GDM1 (cell line): Measurements from ENCODE around the gene PHF20.
A peak's percentile ranks its signal among the peaks of the same experiment; 100 is the strongest.
"Not testable (repeated sequence)": the region's sequence is repeated elsewhere in the genome, so short reads cannot be mapped to it uniquely, and the experiment has no call there.

Source experiments
- DNase-seq: peaks from one replicate; lab custom pipeline; 2025; lab: John Stamatoyannopoulos, UW

The PHF20 gene

DNA sequence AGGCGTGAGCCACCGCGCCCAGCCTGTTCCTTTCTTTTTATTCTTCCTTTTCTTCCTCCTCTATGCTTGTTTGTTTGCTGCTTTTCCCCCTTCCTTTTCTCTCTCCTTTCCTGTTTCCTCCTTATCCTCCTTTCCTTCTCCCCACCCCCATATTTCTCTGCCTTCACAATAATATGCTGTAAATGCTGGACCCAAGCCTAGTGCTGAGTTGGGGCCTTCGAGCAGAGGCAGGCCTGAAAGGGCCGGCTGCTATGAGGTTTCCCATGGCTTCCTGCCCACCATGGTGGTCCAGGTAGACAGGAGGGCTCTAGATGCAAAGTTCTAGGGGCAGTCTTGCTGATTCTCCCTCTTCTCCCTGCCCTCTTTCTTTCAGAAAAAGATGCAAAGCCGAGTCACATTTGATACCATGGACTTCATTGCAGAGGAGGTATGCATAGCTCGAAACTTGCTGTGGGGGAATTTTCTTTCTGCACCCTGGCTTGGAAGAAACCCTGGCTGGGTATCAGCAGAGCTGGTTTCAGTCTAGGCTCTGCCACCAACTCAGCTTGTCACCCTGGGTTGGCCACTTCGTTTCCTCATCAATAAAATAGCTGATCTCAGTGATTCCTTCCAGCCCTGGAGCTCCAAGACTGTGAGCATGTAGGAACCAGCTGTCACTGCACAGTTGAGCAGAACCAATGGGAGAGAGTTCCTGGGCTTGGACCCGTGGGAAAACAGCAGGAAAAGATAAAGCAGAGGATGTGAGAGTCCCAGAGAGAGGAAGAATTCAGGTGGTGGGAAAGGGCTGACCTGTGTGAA, 204.0 kb downstream of the PHF20 start:
- DNase-seq: no peak

- no peak for DNase-seq
Observed at GRCh38 chr20:35978041-35978513, 206.3 kb downstream of the PHF20 start.

GRCh38 chr20:35979544-35979943, 207.7 kb downstream of the PHF20 start:
- no peak for DNase-seq

DNA sequence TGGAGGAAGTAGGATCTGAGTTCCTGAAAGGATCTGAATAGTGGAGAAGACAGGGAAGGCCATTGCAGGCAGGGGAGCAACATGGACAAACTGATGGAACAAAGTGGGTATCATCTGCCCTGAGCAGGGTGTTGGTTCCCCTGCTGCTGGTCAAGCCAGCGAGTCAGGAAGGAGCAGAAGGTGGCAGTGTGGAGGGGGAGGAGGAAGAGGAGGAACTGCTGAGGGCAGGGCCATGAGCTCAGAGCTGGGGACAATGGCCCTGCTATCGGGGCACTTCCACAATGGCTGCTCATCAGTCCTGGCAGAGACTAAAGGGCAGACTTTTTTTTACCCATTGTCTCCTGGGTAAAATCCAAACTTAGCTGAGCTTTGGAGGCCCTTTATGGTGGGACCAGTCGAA, 210.2 kb downstream of the PHF20 start:
- no peak for DNase-seq

- DNase-seq: no peak
Observed at GRCh38 chr20:35984382-35984781, 212.6 kb downstream of the PHF20 start.

DNA sequence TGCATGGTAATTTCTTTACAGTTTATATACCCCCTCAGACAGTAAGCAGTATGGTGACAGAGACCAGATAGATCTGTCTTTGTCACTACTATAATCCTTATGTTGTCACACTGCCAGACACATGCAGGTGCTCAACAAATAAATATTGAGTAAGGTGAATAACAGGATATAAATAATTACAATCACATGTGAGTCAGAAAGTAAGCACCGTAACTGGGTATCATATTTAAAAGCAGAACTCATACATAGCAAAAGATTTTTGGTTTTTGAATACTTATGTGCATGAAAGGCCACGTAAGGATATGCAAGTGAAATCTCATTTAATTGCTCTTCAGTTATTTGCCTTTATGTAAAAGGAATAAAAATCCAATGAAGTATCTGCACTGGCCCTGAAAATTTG, 214.0 kb downstream of the PHF20 start:
- DNase-seq: no peak

DNA sequence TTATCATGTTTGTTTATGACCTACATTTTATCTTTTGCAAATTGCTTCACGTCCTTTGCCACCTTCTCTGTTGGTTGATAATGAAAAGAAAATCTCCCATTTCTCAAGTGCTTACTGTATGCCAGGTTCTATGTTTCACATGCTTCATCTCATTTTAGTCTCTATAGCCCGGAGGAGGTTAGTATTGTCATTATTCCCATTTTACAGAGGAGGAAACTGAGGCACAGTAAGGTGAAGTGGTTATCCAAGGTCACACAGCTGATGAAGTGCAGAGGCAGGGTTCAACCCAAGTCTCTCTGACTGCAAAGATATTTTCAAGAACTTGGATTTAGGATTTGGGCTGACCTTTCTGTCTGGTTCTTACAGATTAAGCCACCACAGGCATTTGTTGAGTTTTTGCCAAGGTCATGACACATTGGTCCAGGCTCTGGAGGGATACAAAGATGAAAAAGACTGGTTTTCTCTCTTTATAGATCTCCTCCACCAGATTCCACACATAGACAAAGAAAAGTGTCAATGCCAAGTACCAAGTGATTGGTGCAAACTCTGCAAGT, 217.2 kb downstream of the PHF20 start:
- no peak for DNase-seq

GRCh38 chr20:35991142-35991771, 219.4 kb downstream of the PHF20 start:
- DNase-seq: no peak

- peak; percentile 15 for DNase-seq
Observed at GRCh38 chr20:35992713-35993335, 221.0 kb downstream of the PHF20 start.

DNA sequence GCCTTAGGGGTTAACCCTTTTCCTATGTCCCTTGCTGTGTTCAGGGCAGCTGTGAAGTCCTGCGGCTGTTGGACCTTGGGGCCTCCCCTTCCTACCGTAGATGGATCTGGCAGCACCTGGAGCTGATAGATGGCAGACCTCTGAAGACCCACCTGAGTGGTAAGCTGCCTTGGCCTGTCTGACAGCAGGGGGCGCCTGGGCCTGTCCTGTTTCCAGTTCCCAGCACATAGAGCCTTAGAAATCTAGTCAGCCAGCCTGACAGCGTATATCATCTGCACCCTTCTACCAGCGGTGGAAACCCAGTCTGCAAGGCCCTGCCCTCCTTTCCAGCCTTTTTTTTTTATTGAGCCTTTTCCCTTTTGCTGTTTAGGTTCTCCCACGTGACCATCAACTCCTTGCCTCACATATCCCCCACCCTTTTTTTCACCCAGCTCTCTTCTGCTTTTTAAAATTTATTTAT, 223.2 kb downstream of the PHF20 start:
- DNase-seq: peak; percentile 59

GRCh38 chr20:35996492-35996891, 224.7 kb downstream of the PHF20 start:
- not testable (repeated sequence) for DNase-seq
